Panc1 (cell line): ENCODE data around the gene AVL9. TPM values are rescaled to one million over a fixed set of nuclear protein-coding genes. Genes with fewer than 3 reads are reported as not detected.

Experiments
- ATAC-seq: fragments of 200-7000 bp; cut with Tn5 transposase; 2 replicates; pipeline ENCODE4 v1.9.1; 2020; ENCODE audit warnings: mild to moderate bottlenecking, moderate library complexity
- BruUV-seq: library from RNA; stranded (reverse); fragments of 400-500 nt; replicated peaks from 2 replicates; lab custom pipeline; 2021; lab: Mats Ljungman, UMichigan
- CTCF ChIA-PET: fragments of 300-600 bp; sonication (Branson Sonifier 250); formaldehyde crosslinking; loops from one replicate; lab custom pipeline; 2022; ENCODE audit warnings: antibody characterized with exemption; lab: Charles Lee
- POLR2A ChIA-PET: fragments of 300-600 bp; sonication (Branson Sonifier 250); formaldehyde crosslinking; loops from one replicate; lab custom pipeline; 2022; ENCODE audit warnings: antibody characterized with exemption; lab: Charles Lee
- DNase-seq: peaks from one replicate; pipeline ENCODE4 v3.0.0-alpha.2; 2010; ENCODE audit warnings: low read depth, low spot score
- H3K27ac ChIP-seq: 2 replicates; pipeline ENCODE4 v1.5.1; 2011; ENCODE audit warnings: mild to moderate bottlenecking, low read length, inconsistent platforms
- H3K27me3 ChIP-seq: fragments of 200-500 bp; sonication (Bioruptor generic); 2 replicates; pipeline ENCODE4 v1.6.0; 2014; ENCODE audit warnings: low read length, inconsistent platforms; ENCODE audit not compliant: control insufficient read depth, insufficient read depth
- H3K36me3 ChIP-seq: fragments of 200-500 bp; sonication (Bioruptor generic); 2 replicates; pipeline ENCODE4 v1.5.1; 2014; ENCODE audit warnings: inconsistent platforms, mild to moderate bottlenecking, low read length, moderate library complexity; ENCODE audit not compliant: control insufficient read depth, insufficient read depth
- H3K4me1 ChIP-seq: 2 replicates; pipeline ENCODE4 v1.5.1; 2011; ENCODE audit warnings: inconsistent platforms, mild to moderate bottlenecking, low read length, moderate library complexity; ENCODE audit not compliant: control insufficient read depth, insufficient read depth
- H3K4me3 ChIP-seq, 2 experiments: 2 replicates each; pipeline ENCODE4 v1.5.1; 2011 to 2012; ENCODE audit warnings: low read depth in 2 of 2, low read length in 2 of 2, mild to moderate bottlenecking in 2 of 2, inconsistent platforms in 1 of 2, moderate library complexity in 1 of 2
- H3K9me3 ChIP-seq: fragments of 200-500 bp; sonication (Bioruptor generic); 2 replicates; pipeline ENCODE4 v1.5.1; 2014; ENCODE audit warnings: low read depth, mild to moderate bottlenecking, inconsistent platforms, low read length, moderate library complexity; ENCODE audit not compliant: control insufficient read depth, insufficient read depth
- POLR2AphosphoS5 ChIP-seq: IDR thresholded peaks from 2 replicates; pipeline ENCODE4 v1.6.1; 2012; ENCODE audit warnings: mild to moderate bottlenecking, low read depth, low read length, moderate library complexity
- SIN3A ChIP-seq: IDR thresholded peaks from 2 replicates; pipeline ENCODE4 v1.6.1; 2012; ENCODE audit warnings: low read depth, mild to moderate bottlenecking, low read length, moderate library complexity, borderline replicate concordance; ENCODE audit not compliant: insufficient read depth
- TCF7L2 ChIP-seq: IDR thresholded peaks from 2 replicates; pipeline ENCODE4 v1.6.1; 2011; ENCODE audit warnings: mild to moderate bottlenecking, low read depth, low read length, inconsistent platforms
- in situ Hi-C: cut with HindIII; loops from 2 replicates; pipeline ENCODE4 v1.10.0; 2016; ENCODE audit warnings: low sequenced_read_pairs, low pct_unique_long_range_greater_than_20kb
- intact Hi-C: fragments of 100-400 bp; cut with micrococcal nuclease; formaldehyde crosslinking; loops from one replicate; pipeline ENCODE4 v1.10.0; 2022; ENCODE audit not compliant: unreplicated experiment
- total RNA-seq: library from RNA; stranded (reverse); gene quantifications from one replicate; pipeline ENCODE4 v1.2.1, GENCODE V29; 2021; ENCODE audit not compliant: unreplicated experiment
- TF ChIP-seq, protein P1 (sequence below), 2 experiments: IDR thresholded peaks; 2 replicates each; pipeline ENCODE4 v1.6.1; 2011 to 2012; ENCODE audit warnings: low read depth in 2 of 2, control low read depth in 1 of 2, low read length in 1 of 2, mild to moderate bottlenecking in 1 of 2, moderate library complexity in 1 of 2; ENCODE audit not compliant: insufficient read depth in 1 of 2
- TF ChIP-seq, protein P2 (sequence below): fragments of 450-650 bp; IDR thresholded peaks from 2 replicates; pipeline ENCODE4 v1.5.1; 2017; ENCODE audit warnings: mild to moderate bottlenecking

The AVL9 gene
- total RNA-seq, 1 experiment from 2014 or later, result 66.6 TPM

DNA sequence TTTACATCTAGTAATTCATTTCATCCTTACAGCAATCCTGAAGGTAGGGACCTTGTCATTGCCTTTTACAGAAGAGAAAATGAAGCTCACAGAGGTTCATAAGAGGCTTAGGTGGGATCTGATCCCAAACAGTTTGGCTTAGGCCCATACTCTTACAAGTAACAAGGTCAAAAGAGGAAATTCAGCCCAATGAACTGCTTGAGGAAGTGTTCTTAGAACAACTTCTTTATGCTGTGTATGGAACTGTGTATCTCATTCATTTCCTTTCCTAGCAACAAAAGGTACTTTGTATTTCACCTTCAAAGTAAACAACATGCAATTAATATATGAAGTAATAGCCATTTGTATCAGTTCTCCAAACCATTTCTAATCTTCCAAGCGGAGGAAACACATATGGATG lies 79.3 kb downstream of the AVL9 start:
- BruUV-seq, result no TSS peak
- intact Hi-C loops (no loop called here), in situ Hi-C loops (no loop called here)
- Histone ChIP-seq H3K36me3 (peaks cover 44% of the 10 kb centered on the region), H3K4me3 (no peak overlapping the region), H3K9me3 (no peaks in the 10 kb centered on the region), H3K27ac (no peak overlapping the region), H3K4me1 (no peaks in the 10 kb centered on the region; the same call in 1 of the 2 replicates), H3K27me3 (no peaks in the 10 kb centered on the region)
- ATAC-seq, result no peak
- no peak for DNase-seq
- ChIA-PET CTCF (no interaction called here), POLR2A (no interaction called here)
- TF ChIP-seq SIN3A (no peak), TCF7L2 (no peak), POLR2AphosphoS5 (no peak)
- TF ChIP-seq, protein P1, sequence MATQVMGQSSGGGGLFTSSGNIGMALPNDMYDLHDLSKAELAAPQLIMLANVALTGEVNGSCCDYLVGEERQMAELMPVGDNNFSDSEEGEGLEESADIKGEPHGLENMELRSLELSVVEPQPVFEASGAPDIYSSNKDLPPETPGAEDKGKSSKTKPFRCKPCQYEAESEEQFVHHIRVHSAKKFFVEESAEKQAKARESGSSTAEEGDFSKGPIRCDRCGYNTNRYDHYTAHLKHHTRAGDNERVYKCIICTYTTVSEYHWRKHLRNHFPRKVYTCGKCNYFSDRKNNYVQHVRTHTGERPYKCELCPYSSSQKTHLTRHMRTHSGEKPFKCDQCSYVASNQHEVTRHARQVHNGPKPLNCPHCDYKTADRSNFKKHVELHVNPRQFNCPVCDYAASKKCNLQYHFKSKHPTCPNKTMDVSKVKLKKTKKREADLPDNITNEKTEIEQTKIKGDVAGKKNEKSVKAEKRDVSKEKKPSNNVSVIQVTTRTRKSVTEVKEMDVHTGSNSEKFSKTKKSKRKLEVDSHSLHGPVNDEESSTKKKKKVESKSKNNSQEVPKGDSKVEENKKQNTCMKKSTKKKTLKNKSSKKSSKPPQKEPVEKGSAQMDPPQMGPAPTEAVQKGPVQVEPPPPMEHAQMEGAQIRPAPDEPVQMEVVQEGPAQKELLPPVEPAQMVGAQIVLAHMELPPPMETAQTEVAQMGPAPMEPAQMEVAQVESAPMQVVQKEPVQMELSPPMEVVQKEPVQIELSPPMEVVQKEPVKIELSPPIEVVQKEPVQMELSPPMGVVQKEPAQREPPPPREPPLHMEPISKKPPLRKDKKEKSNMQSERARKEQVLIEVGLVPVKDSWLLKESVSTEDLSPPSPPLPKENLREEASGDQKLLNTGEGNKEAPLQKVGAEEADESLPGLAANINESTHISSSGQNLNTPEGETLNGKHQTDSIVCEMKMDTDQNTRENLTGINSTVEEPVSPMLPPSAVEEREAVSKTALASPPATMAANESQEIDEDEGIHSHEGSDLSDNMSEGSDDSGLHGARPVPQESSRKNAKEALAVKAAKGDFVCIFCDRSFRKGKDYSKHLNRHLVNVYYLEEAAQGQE (IDR thresholded peaks at IDR 0.05; ENCODE audit: insufficient read depth in 1 of 2, low read depth in 2 of 2, low read length in 1 of 2), result no peak
- TF ChIP-seq, protein P2, sequence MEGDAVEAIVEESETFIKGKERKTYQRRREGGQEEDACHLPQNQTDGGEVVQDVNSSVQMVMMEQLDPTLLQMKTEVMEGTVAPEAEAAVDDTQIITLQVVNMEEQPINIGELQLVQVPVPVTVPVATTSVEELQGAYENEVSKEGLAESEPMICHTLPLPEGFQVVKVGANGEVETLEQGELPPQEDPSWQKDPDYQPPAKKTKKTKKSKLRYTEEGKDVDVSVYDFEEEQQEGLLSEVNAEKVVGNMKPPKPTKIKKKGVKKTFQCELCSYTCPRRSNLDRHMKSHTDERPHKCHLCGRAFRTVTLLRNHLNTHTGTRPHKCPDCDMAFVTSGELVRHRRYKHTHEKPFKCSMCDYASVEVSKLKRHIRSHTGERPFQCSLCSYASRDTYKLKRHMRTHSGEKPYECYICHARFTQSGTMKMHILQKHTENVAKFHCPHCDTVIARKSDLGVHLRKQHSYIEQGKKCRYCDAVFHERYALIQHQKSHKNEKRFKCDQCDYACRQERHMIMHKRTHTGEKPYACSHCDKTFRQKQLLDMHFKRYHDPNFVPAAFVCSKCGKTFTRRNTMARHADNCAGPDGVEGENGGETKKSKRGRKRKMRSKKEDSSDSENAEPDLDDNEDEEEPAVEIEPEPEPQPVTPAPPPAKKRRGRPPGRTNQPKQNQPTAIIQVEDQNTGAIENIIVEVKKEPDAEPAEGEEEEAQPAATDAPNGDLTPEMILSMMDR, result no peak

DNA sequence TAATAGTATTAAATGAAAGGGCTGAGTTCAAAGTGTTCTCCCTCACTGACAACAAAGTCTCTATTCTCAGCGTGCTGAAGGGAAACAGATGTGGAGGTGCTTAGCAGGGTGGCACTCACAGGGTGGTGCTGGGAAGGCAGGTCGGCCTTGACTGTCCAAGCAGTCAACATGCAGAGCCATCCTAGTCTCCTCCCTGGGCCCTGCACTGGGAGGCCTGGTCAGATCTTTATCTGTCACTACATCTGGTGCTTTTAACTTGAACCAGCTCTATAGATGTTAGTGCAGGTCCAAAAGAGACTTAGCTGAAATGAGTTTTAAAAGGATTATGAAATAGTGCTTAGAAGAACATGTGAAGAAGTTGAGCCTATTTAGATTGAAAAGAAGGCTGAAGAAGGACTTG lies 82.1 kb downstream of the AVL9 start:
- in situ Hi-C loops, result no loop called here
- H3K27ac ChIP-seq, result no peak overlapping the region
- no TSS peak for BruUV-seq
- no peak overlapping the region for H3K4me3 ChIP-seq
- H3K36me3 ChIP-seq, result peaks cover 67% of the 10 kb centered on the region
- TF ChIP-seq, protein P1 (IDR thresholded peaks at IDR 0.05; ENCODE audit: insufficient read depth in 1 of 2, low read depth in 2 of 2, low read length in 1 of 2), result no peak
- TF ChIP-seq TCF7L2 (no peak), POLR2AphosphoS5 (no peak)
- TF ChIP-seq, protein P2, result no peak
- ATAC-seq (0 out of 2 replicates have a peak, but pooled peaks have one; percentile 39), DNase-seq (no peak)
- H3K9me3 ChIP-seq, result no peaks in the 10 kb centered on the region
- no peaks in the 10 kb centered on the region for H3K27me3 ChIP-seq
- intact Hi-C loops, result no loop called here
- H3K4me1 ChIP-seq, result no peaks in the 10 kb centered on the region; the same call in 1 of the 2 replicates
- ChIA-PET CTCF (no interaction called here), POLR2A (no interaction called here)
